ENCODE results near the gene TGFBR3.

TGFBR3 gene

DNA sequence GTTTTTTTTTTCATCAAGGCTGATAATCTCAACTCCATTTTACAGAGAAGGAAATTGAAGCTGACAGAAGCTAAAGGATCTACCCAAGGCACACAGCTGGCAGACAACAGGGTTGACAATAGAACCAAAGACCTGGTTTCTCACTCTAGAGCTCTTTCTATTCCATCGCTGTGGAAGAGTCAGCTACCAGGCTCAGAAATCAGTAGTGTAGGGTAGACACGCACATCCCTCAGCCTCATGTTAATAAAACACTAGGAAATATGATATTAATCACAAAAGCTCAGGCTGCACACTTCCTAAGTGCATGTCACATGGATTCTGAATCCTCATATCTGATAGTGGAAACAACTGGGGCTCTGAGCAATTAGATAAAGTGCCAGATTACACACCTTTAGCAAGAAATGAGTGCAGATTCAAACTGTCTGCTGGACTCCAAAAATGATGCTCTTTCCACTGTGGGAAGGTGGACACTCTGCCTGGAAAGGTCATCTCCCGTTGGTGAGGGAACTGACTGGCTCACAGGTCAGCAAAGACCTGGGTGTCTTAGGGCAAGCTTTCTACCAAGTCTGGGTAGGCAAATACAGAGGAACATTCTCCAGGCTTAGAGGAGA lies 139.1 kb downstream of the TGFBR3 start:
- Histone ChIP-seq H4K20me1 (ENCODE audit: insufficient read depth, low read length) (no peaks in the 10 kb centered on the region), H2AFZ (ENCODE audit: low read depth, low read length) (no peak overlapping the region), H3K27ac (ENCODE audit: low read length) (no peak overlapping the region), H3K9me3 (ENCODE audit: insufficient read depth, low read length, severe bottlenecking) (no peaks in the 10 kb centered on the region), H3K27me3 (ENCODE audit: insufficient read depth, low read length, poor library complexity) (no peaks in the 10 kb centered on the region), H3K9ac (ENCODE audit: low read depth, low read length) (no peak overlapping the region), H3K79me2 (ENCODE audit: insufficient read depth, low read length) (no peaks in the 10 kb centered on the region), H3K36me3 (ENCODE audit: insufficient read depth, low read length) (no peaks in the 10 kb centered on the region), H3K4me3 (ENCODE audit: low read depth in 1 of 2, low read length in 2 of 2) (no peak overlapping the region), H3K4me2 (ENCODE audit: insufficient read depth, low read length) (no peak overlapping the region), H3K4me1 (ENCODE audit: insufficient read depth, low read length) (no peaks in the 10 kb centered on the region)
- DNase-seq (no peak), ATAC-seq (ENCODE audit: insufficient read depth, low read depth) (no peak)
- TF ChIP-seq EZH2 (IDR thresholded peaks at IDR 0.05; ENCODE audit: borderline replicate concordance, low read depth, low read length, severe bottlenecking): no peak
- TF ChIP-seq, protein P1, sequence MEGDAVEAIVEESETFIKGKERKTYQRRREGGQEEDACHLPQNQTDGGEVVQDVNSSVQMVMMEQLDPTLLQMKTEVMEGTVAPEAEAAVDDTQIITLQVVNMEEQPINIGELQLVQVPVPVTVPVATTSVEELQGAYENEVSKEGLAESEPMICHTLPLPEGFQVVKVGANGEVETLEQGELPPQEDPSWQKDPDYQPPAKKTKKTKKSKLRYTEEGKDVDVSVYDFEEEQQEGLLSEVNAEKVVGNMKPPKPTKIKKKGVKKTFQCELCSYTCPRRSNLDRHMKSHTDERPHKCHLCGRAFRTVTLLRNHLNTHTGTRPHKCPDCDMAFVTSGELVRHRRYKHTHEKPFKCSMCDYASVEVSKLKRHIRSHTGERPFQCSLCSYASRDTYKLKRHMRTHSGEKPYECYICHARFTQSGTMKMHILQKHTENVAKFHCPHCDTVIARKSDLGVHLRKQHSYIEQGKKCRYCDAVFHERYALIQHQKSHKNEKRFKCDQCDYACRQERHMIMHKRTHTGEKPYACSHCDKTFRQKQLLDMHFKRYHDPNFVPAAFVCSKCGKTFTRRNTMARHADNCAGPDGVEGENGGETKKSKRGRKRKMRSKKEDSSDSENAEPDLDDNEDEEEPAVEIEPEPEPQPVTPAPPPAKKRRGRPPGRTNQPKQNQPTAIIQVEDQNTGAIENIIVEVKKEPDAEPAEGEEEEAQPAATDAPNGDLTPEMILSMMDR (IDR thresholded peaks at IDR 0.05; ENCODE audit: borderline replicate concordance, extremely low read depth, low read length, poor library complexity, severe bottlenecking): no peak

DNA sequence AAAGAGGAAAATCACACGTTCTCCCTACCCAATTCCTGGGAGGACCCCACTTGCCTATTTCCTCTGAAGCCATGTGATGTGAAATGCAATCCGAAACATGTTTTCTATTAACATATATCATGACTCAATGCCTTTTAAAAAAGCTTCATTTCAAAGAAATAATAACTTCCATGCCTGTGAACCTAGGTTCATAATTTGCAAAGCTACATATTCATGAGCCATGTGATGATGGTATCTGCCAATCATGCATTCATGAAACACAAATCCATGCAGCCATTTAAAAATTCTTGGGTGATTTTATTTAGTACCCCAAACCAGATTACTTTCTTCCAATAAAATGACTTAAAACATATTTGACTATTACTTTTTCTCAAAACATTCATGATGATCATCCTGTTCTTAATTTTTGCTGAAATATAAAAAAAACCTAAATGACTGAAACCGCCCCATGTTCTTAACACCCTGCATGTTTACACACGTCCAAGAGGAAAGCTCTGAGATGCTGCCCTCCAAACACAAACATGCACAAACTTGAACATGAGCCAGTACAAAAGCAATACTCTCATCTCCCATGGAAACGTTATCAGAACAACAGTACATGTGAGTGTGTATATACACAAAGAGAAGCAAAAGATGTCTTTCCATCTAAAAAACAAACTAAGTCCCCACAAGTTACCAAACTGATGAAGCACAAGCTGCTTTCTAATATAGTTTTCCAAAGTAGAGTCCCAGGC lies 140.1 kb downstream of the TGFBR3 start:
- ATAC-seq (ENCODE audit: insufficient read depth, low read depth): no peak
- H4K20me1 ChIP-seq (ENCODE audit: insufficient read depth, low read length): no peaks in the 10 kb centered on the region
- H3K4me1 ChIP-seq (ENCODE audit: insufficient read depth, low read length): no peaks in the 10 kb centered on the region
- H3K27me3 ChIP-seq (ENCODE audit: insufficient read depth, low read length, poor library complexity): no peaks in the 10 kb centered on the region
- no peak for DNase-seq
- H3K4me3 ChIP-seq (ENCODE audit: low read depth in 1 of 2, low read length in 2 of 2): no peak overlapping the region
- H3K36me3 ChIP-seq (ENCODE audit: insufficient read depth, low read length): no peaks in the 10 kb centered on the region
- H3K79me2 ChIP-seq (ENCODE audit: insufficient read depth, low read length): no peaks in the 10 kb centered on the region
- no peak overlapping the region for H3K4me2 ChIP-seq (ENCODE audit: insufficient read depth, low read length)
- H3K9me3 ChIP-seq (ENCODE audit: insufficient read depth, low read length, severe bottlenecking): no peaks in the 10 kb centered on the region
- TF ChIP-seq, protein P1 (IDR thresholded peaks at IDR 0.05; ENCODE audit: borderline replicate concordance, extremely low read depth, low read length, poor library complexity, severe bottlenecking): no peak
- H3K27ac ChIP-seq (ENCODE audit: low read length): no peak overlapping the region
- no peak overlapping the region for H2AFZ ChIP-seq (ENCODE audit: low read depth, low read length)
- no peak overlapping the region for H3K9ac ChIP-seq (ENCODE audit: low read depth, low read length)

DNA sequence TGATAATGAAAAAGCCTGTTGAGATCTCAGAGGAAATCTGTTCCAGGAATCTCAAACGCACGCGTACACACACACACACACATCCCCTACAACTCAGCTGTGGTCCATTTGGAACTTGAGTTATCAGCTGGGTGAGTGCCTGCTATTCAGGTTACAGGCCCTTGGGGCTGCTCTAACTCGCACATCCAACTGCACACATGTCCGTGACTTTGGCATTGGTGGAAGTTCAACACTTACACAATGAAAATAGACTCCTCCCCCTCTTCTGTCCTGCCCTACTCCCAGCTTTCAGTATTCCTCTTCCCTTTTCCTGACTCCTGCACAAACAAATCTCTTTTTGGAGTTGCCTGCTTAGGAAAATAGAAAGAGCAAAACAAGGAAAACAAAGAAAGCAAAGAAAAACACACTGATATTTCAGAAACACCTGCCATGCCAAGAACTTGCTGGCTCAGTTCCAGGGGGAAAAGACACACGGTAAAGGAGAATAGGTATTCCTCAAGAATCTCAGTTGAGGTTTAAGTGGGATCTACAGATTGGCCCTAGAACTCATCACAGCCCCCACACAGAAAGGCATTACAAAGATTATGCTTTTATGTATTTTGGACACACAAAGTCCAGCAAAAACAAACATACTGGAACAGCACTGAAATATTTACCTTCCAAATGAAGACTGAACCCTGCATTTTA lies 140.9 kb downstream of the TGFBR3 start:
- no peaks in the 10 kb centered on the region for H3K27me3 ChIP-seq (ENCODE audit: insufficient read depth, low read length, poor library complexity)
- H3K4me2 ChIP-seq (ENCODE audit: insufficient read depth, low read length): no peak overlapping the region
- no peak overlapping the region for H3K4me3 ChIP-seq (ENCODE audit: low read depth in 1 of 2, low read length in 2 of 2)
- H3K36me3 ChIP-seq (ENCODE audit: insufficient read depth, low read length): no peaks in the 10 kb centered on the region
- no peaks in the 10 kb centered on the region for H4K20me1 ChIP-seq (ENCODE audit: insufficient read depth, low read length)
- no peak overlapping the region for H3K9ac ChIP-seq (ENCODE audit: low read depth, low read length)
- H2AFZ ChIP-seq (ENCODE audit: low read depth, low read length): no peak overlapping the region
- H3K4me1 ChIP-seq (ENCODE audit: insufficient read depth, low read length): no peaks in the 10 kb centered on the region
- H3K79me2 ChIP-seq (ENCODE audit: insufficient read depth, low read length): no peaks in the 10 kb centered on the region
- TF ChIP-seq, protein P1 (IDR thresholded peaks at IDR 0.05; ENCODE audit: borderline replicate concordance, extremely low read depth, low read length, poor library complexity, severe bottlenecking): no peak
- TF ChIP-seq EZH2 (IDR thresholded peaks at IDR 0.05; ENCODE audit: borderline replicate concordance, low read depth, low read length, severe bottlenecking): no peak
- H3K27ac ChIP-seq (ENCODE audit: low read length): no peak overlapping the region
- H3K9me3 ChIP-seq (ENCODE audit: insufficient read depth, low read length, severe bottlenecking): no peaks in the 10 kb centered on the region
- ATAC-seq (ENCODE audit: insufficient read depth, low read depth) (no peak), DNase-seq (no peak)

Measured in DND-41 (cell line).